Upper lobe of right lung (tissue), 1 donor: ENCODE measurements around the gene PCSK5. TPM values are rescaled to one million over a fixed set of nuclear protein-coding genes. Genes with fewer than 3 reads are reported as not detected.

ENCODE experiments used
- ATAC-seq: fragments of 200-7000 bp; cut with Tn5 transposase; one replicate; pipeline ENCODE4 v1.9.1; 2020; ENCODE audit warnings: mild to moderate bottlenecking, moderate library complexity
- DNase-seq: peaks from one replicate; pipeline ENCODE4 v3.0.0-alpha.2; 2020
- H3K27ac ChIP-seq: fragments of 200-600 bp; one replicate; pipeline ENCODE4 v1.8.0; 2022
- H3K27me3 ChIP-seq: fragments of 200-600 bp; one replicate; pipeline ENCODE4 v1.8.0; 2022; ENCODE audit warnings: mild to moderate bottlenecking
- H3K36me3 ChIP-seq: fragments of 200-600 bp; one replicate; pipeline ENCODE4 v1.8.0; 2022
- H3K4me1 ChIP-seq: fragments of 200-600 bp; one replicate; pipeline ENCODE4 v1.8.0; 2022
- H3K4me3 ChIP-seq: fragments of 200-600 bp; one replicate; pipeline ENCODE4 v1.8.0; 2022; ENCODE audit warnings: mild to moderate bottlenecking
- H3K9me3 ChIP-seq: fragments of 200-600 bp; one replicate; pipeline ENCODE4 v1.8.0; 2022
- CTCF ChIP-seq: fragments of 200-600 bp; IDR thresholded peaks from one replicate; pipeline ENCODE4 v1.8.0; 2022; ENCODE audit warnings: antibody characterized with exemption
- intact Hi-C: fragments of 100-400 bp; cut with DNase I; formaldehyde crosslinking; loops from one replicate; pipeline ENCODE4 v1.11.0; 2022
- total RNA-seq: library from RNA; stranded (reverse); fragmentation: NEBNext Ultra II Directional; extraction: Animal tissue kit (Norgen Biotek cat#: 25700); gene quantifications from one replicate; pipeline ENCODE4 v1.2.1, GENCODE V29; 2021
- donor health status: DM: no; HTN: yes; CAD: no; lungs with severe emphysema.

The PCSK5 gene
- total RNA-seq, 1 donor from 2014 or later, result 18.1 TPM

DNA sequence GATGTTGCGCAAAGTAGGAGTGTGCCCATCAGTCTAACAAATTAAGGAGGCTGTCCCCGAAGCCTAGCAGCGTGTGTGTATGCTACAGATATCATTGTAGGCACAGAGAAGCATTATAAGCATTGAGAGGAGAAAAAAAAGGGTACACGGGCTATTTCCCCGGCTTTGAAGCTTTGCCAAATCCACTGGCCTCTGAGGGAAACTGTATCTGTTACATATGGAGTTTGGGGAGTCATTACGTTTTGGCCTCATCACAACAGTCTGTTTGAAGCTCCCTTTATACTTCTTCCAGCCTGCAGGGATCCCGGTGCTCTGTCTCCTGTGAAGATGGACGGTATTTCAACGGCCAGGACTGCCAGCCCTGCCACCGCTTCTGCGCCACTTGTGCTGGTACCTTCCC lies 297.8 kb downstream of the PCSK5 start:
- no peak for TF ChIP-seq CTCF
- Histone ChIP-seq H3K27me3 (no peaks in the 10 kb centered on the region), H3K36me3 (peaks cover 32% of the 10 kb centered on the region), H3K4me3 (no peak overlapping the region), H3K27ac (no peak overlapping the region), H3K9me3 (no peaks in the 10 kb centered on the region), H3K4me1 (no peaks in the 10 kb centered on the region)
- ATAC-seq, result no peak
- intact Hi-C loops, result no loop called here
- DNase-seq, result no peak

GRCh38 chr9:76188905-76189304 lies 298.4 kb downstream of the PCSK5 start:
- intact Hi-C loops, result no loop called here

DNA sequence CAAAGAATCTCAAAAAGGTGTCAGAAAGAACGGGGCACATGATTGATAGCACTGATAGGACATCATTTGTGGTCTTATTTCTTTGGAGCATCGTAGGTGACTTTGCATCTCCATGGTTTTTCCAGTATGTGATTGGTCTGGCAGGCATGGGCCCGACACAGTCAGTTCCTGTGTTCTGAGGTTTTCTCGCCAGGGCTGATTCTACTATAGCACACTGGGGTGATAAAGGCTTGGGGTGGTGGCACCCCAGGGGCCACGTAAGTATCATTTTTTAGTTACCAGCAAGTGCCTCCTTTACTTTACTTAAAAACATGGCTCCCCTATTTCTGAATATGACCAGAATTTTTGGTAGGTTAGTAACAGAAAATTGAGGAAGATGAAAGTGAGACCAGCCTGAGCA lies 301.0 kb downstream of the PCSK5 start:
- H3K4me1 ChIP-seq, result no peaks in the 10 kb centered on the region
- TF ChIP-seq CTCF, result no peak
- H3K4me3 ChIP-seq, result no peak overlapping the region
- DNase-seq (no peak), ATAC-seq (no peak)
- H3K27me3 ChIP-seq, result no peaks in the 10 kb centered on the region
- H3K36me3 ChIP-seq, result peaks cover 32% of the 10 kb centered on the region
- no peak overlapping the region for H3K27ac ChIP-seq
- no peaks in the 10 kb centered on the region for H3K9me3 ChIP-seq
- intact Hi-C loops, result no loop called here

More at GRCh38 chr9:76188905-76189304, 298.4 kb downstream of the PCSK5 start:
- H3K27me3 ChIP-seq, result no peaks in the 10 kb centered on the region
- peaks cover 32% of the 10 kb centered on the region for H3K36me3 ChIP-seq
- H3K9me3 ChIP-seq, result no peaks in the 10 kb centered on the region
- no peak overlapping the region for H3K27ac ChIP-seq
- H3K4me3 ChIP-seq, result no peak overlapping the region
- ATAC-seq (no peak), DNase-seq (no peak)
- no peaks in the 10 kb centered on the region for H3K4me1 ChIP-seq
- no peak for TF ChIP-seq CTCF

DNA sequence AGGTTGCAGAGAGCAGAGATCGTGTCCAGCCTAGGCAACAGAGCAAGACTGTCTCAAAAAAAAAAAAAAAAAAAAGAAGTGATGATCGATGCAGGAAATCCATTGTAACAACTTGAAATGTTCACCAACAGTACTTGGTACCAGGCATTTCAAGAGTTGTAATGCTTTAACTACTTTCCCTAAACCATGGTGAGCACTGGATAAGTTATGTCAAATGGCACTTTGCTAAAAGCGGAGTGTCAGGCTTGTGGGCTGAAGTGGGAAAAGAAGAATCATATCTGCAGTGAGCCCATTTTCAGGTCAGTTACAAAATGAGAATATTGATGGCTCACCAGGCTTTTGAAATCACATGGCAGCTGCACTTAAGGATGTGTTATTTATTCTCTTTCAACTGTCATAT lies 301.5 kb downstream of the PCSK5 start:
- H3K36me3 ChIP-seq, result peaks cover 32% of the 10 kb centered on the region
- H3K4me3 ChIP-seq, result no peak overlapping the region
- no peak overlapping the region for H3K27ac ChIP-seq
- DNase-seq (no peak), ATAC-seq (no peak)
- no peaks in the 10 kb centered on the region for H3K27me3 ChIP-seq
- no peaks in the 10 kb centered on the region for H3K9me3 ChIP-seq
- intact Hi-C loops, result no loop called here
- H3K4me1 ChIP-seq, result no peaks in the 10 kb centered on the region
- no peak for TF ChIP-seq CTCF

GRCh38 chr9:76194896-76195295 lies 304.4 kb downstream of the PCSK5 start:
- H3K4me3 ChIP-seq, result no peak overlapping the region
- no peak for TF ChIP-seq CTCF
- H3K9me3 ChIP-seq, result no peaks in the 10 kb centered on the region
- DNase-seq, result no peak
- no peak for ATAC-seq
- no peak overlapping the region for H3K27ac ChIP-seq
- peaks cover 16% of the 10 kb centered on the region for H3K36me3 ChIP-seq
- H3K27me3 ChIP-seq, result no peaks in the 10 kb centered on the region
- intact Hi-C loops, result no loop called here
- H3K4me1 ChIP-seq, result no peaks in the 10 kb centered on the region

DNA sequence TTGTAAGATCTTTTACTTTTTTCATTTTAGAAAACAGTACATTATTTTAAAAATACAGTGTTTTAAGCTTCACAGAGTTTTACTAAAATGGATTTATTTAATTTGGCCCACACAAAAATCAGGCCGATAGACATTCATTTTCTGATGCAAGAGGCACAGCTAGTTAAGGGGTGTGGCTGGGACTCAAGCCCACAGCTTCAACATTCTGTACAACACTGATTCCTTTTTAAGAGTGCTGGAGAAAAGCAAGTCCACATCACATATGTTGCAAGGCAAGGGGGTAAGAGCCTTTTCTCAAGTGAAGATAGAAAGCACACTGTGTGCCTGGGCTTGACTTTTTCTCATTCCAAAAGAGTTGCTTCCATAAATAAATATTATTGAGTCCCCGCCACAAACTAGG lies 307.9 kb downstream of the PCSK5 start:
- Histone ChIP-seq H3K9me3 (no peaks in the 10 kb centered on the region), H3K36me3 (no peaks in the 10 kb centered on the region), H3K27ac (no peak overlapping the region), H3K4me3 (no peak overlapping the region), H3K27me3 (no peaks in the 10 kb centered on the region), H3K4me1 (peaks cover 11% of the 10 kb centered on the region)
- no peak for TF ChIP-seq CTCF
- ATAC-seq (peak; percentile 74), DNase-seq (no peak)
- intact Hi-C loops, result no loop called here
